GM19397 (cell line): ENCODE results near the gene OTOF.

ENCODE experiments used
- ATAC-seq: cut with Tn5 transposase; IDR thresholded peaks from one replicate; pipeline ENCODE4 v1.9.1; 2021; ENCODE audit warnings: mild to moderate bottlenecking, moderate library complexity; ENCODE audit not compliant: unreplicated experiment

The OTOF gene

GRCh38 chr2:26454561-26455001 lies 23.3 kb downstream of the OTOF start:
- ATAC-seq, result no peak

- no peak for ATAC-seq
Measured at GRCh38 chr2:26453421-26454329, 24.2 kb downstream of the OTOF start.

- ATAC-seq, result no peak
Measured at GRCh38 chr2:26451700-26452099, 26.2 kb downstream of the OTOF start.

- ATAC-seq, result no peak
Measured at GRCh38 chr2:26450031-26450635, 27.8 kb downstream of the OTOF start.

GRCh38 chr2:26449278-26450030 lies 28.5 kb downstream of the OTOF start:
- no peak for ATAC-seq

GRCh38 chr2:26448651-26449050 lies 29.3 kb downstream of the OTOF start:
- ATAC-seq, result no peak

- no peak for ATAC-seq
Measured at GRCh38 chr2:26444236-26444635, 33.7 kb downstream of the OTOF start.

- ATAC-seq, result no peak
Measured at GRCh38 chr2:26442707-26443106, 35.2 kb downstream of the OTOF start.

- no peak for ATAC-seq
Measured at GRCh38 chr2:26442301-26442700, 35.6 kb downstream of the OTOF start.

GRCh38 chr2:26438926-26439325 lies 39.0 kb downstream of the OTOF start:
- no peak for ATAC-seq

GRCh38 chr2:26438526-26438925 lies 39.4 kb downstream of the OTOF start:
- ATAC-seq, result no peak

GRCh38 chr2:26435106-26435505 lies 42.8 kb downstream of the OTOF start:
- ATAC-seq, result no peak

- no peak for ATAC-seq
Measured at GRCh38 chr2:26432859-26433258, 45.1 kb downstream of the OTOF start.

- no peak for ATAC-seq
Measured at GRCh38 chr2:26432363-26432762, 45.6 kb downstream of the OTOF start.

GRCh38 chr2:26430826-26431225 lies 47.1 kb downstream of the OTOF start:
- no peak for ATAC-seq

GRCh38 chr2:26429779-26430578 lies 47.9 kb downstream of the OTOF start:
- ATAC-seq, result no peak

GRCh38 chr2:26428846-26429245 lies 49.1 kb downstream of the OTOF start:
- ATAC-seq, result no peak

- no peak for ATAC-seq
Measured at GRCh38 chr2:26424221-26424620, 53.7 kb downstream of the OTOF start.

- no peak for ATAC-seq
Measured at GRCh38 chr2:26423750-26424149, 54.2 kb downstream of the OTOF start.

- no peak for ATAC-seq
Measured at GRCh38 chr2:26422947-26423629, 54.8 kb downstream of the OTOF start.
